Adrenal gland (tissue), 5 donors: ENCODE measurements around the gene WFDC1.
A peak's percentile ranks its signal among the peaks of the same experiment; 100 is the strongest.

Experiments used
- CTCF ChIP-seq, 6 experiments: fragments of 450-650 bp in 4 of 6; fragments of 200-600 bp in 2 of 6; sonication (generic) in 1 of 6; IDR thresholded peaks; 1 replicate in 5 of 6; 2 replicates in 1 of 6; pipeline versions ENCODE4 v1.5.1 to v1.8.0; 2016 to 2021; ENCODE audit warnings: antibody characterized with exemption in 6 of 6, mild to moderate bottlenecking in 2 of 6, moderate library complexity in 1 of 6
- POLR2A ChIP-seq, 2 donors: fragments of 450-650 bp; IDR thresholded peaks; one replicate each; pipeline ENCODE4 v1.6.1; 2017; ENCODE audit warnings: antibody characterized with exemption in 2 of 2, mild to moderate bottlenecking in 2 of 2, moderate library complexity in 1 of 2
- donor health status: DM: no; HTN: no; CAD: no.

- no peak for TF ChIP-seq POLR2A (IDR thresholded peaks at IDR 0.05)
- TF ChIP-seq CTCF (IDR thresholded peaks at IDR 0.05): peak; percentile 72 to 84 (median 78)
Measured at GRCh38 chr16:84277244-84277823, 17.3 kb upstream of the WFDC1 start.
